ENCODE data around the gene SREBF2. TPM values are rescaled to one million over a fixed set of nuclear protein-coding genes. Genes with fewer than 3 reads are reported as not detected.

The SREBF2 gene
- total RNA-seq, 1 donor from 2014 or later: 108 TPM

GRCh38 chr22:41952713-41953112 lies 119.8 kb downstream of the SREBF2 start:
- no peak for TF ChIP-seq CTCF (IDR thresholded peaks at IDR 0.05; ENCODE audit: insufficient read depth, low read length, poor library complexity, severe bottlenecking)
- Histone ChIP-seq H3K36me3 (ENCODE audit: control insufficient read depth, insufficient read depth, low read length) (no peaks in the 10 kb centered on the region), H3K27me3 (ENCODE audit: control insufficient read depth, insufficient read depth, low read length) (no peaks in the 10 kb centered on the region), H3K4me3 (ENCODE audit: low read depth, low read length) (no peak overlapping the region)
- DNase-seq (ENCODE audit: low read depth): no peak

Other genes starting within 250 kb of the SREBF2 start
- 32.2 and 48.7 TPM in 2 replicates for gene PMM1, start 243.3 kb upstream of the SREBF2 start, total RNA-seq
- gene DESI1, start 212.1 kb upstream of the SREBF2 start, total RNA-seq: 31.2 and 31.8 TPM in 2 replicates
- gene XRCC6, start 211.8 kb upstream of the SREBF2 start, total RNA-seq: 296 and 309 TPM in 2 replicates
- 198 and 201 TPM in 2 replicates for gene SNU13, start 144.2 kb upstream of the SREBF2 start, total RNA-seq
- 1.5 and 3.4 TPM in 2 replicates for gene MEI1, start 133.6 kb upstream of the SREBF2 start, total RNA-seq
- 10.3 and 13.3 TPM in 2 replicates for gene CCDC134, start 32.4 kb upstream of the SREBF2 start, total RNA-seq
- gene SHISA8, start 82.0 kb downstream of the SREBF2 start, total RNA-seq: not detected in 2 replicates
- 0.41 and 0.96 TPM in 2 replicates for gene TNFRSF13C, start 93.7 kb downstream of the SREBF2 start, total RNA-seq
- 9.8 and 14.3 TPM in 2 replicates for gene CENPM, start 114.0 kb downstream of the SREBF2 start, total RNA-seq
- 1.9 and 2.5 TPM in 2 replicates for gene SEPTIN3, start 136.3 kb downstream of the SREBF2 start, total RNA-seq
- 0.68 and 2.6 TPM in 2 replicates for gene WBP2NL, start 165.7 kb downstream of the SREBF2 start, total RNA-seq
- gene NAGA, start 237.7 kb downstream of the SREBF2 start, total RNA-seq: 26.3 and 28.4 TPM in 2 replicates
- gene PHETA2, start 241.1 kb downstream of the SREBF2 start, total RNA-seq: 4.6 and 8.7 TPM in 2 replicates
- 7.1 and 16.3 TPM in 2 replicates for gene SMDT1, start 246.6 kb downstream of the SREBF2 start, total RNA-seq

All from kidney epithelial cell (primary cell).